ENCODE results near the gene XDH. TPM values are rescaled to one million over a fixed set of nuclear protein-coding genes. Genes with fewer than 3 reads are reported as not detected.

The XDH gene
- total and polyA plus RNA-seq, 3 donors from 2014 or later, result 0.21 to 1.5 (median 0.43) TPM

DNA sequence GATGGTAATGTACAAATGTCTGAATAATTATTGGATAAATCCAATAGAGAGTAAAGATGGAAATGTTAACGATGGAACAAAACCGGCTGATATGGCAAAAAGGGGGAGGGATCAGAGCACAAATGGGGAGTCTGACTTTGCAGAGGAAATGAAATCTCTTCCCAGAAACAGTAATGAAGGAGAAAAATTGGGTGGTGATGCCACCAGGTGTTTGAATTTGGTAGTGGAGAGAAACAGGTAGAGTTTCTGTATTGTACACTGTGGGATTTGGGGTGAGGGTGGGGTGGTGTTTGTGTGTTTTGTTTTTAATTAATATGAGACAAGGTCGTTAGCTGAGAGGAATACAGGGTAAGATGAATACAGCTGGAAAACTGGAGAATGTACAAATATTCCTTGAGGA, 20.4 kb upstream of the XDH start:
- WGBS, 2 donors, result 48 to 57% methylated on average over 3 of the region's 3 CpGs
- TF ChIP-seq, protein P1, sequence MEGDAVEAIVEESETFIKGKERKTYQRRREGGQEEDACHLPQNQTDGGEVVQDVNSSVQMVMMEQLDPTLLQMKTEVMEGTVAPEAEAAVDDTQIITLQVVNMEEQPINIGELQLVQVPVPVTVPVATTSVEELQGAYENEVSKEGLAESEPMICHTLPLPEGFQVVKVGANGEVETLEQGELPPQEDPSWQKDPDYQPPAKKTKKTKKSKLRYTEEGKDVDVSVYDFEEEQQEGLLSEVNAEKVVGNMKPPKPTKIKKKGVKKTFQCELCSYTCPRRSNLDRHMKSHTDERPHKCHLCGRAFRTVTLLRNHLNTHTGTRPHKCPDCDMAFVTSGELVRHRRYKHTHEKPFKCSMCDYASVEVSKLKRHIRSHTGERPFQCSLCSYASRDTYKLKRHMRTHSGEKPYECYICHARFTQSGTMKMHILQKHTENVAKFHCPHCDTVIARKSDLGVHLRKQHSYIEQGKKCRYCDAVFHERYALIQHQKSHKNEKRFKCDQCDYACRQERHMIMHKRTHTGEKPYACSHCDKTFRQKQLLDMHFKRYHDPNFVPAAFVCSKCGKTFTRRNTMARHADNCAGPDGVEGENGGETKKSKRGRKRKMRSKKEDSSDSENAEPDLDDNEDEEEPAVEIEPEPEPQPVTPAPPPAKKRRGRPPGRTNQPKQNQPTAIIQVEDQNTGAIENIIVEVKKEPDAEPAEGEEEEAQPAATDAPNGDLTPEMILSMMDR (IDR thresholded peaks at IDR 0.05), result no peak
- TF ChIP-seq POLR2A (IDR thresholded peaks at IDR 0.05), result no peak
- Histone ChIP-seq H3K4me1 (no peaks in the 10 kb centered on the region), H3K36me3 (ENCODE audit: low read depth, missing control alignments) (no peaks in the 10 kb centered on the region), H3K27me3 (no peaks in the 10 kb centered on the region), H3K4me3 (no peak overlapping the region), H3K27ac (no peak overlapping the region), H3K9me3 (no peaks in the 10 kb centered on the region)
- intact Hi-C loops (cut with DNase I; ENCODE audit: low total_unique reads), result no loop called here
- no peak for DNase-seq

DNA sequence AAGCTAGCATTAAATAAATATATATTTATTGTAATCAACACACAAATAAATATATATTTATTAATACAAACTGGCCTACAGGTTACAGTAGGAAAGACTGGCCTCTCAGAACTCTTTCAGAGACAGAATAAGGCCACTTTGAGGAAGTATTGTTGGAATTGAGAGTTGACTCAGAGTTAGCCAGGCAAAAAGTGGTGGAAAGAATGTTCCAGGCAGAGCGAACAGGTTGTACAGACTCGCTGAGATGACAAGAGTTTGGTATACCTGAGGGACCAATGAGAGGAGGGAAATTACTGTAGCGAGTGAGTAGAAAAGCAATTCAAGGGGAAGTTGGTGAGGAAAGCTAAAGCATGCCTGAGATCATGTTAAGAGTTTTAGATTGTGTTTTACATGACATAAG, 19.0 kb upstream of the XDH start:
- 86 to 91% methylated on average over 3 of the region's 3 CpGs for WGBS, 2 donors
- H3K4me3 ChIP-seq, result no peak overlapping the region
- H3K27ac ChIP-seq, result no peak overlapping the region
- H3K9me3 ChIP-seq, result no peaks in the 10 kb centered on the region
- no peaks in the 10 kb centered on the region for H3K27me3 ChIP-seq
- intact Hi-C loops (cut with DNase I; ENCODE audit: low total_unique reads), result no loop called here
- H3K36me3 ChIP-seq (ENCODE audit: low read depth, missing control alignments), result no peaks in the 10 kb centered on the region
- no peak for TF ChIP-seq POLR2A (IDR thresholded peaks at IDR 0.05)
- TF ChIP-seq, protein P1 (IDR thresholded peaks at IDR 0.05), result no peak
- H3K4me1 ChIP-seq, result no peaks in the 10 kb centered on the region
- DNase-seq, result no peak

- TF ChIP-seq, protein P1 (IDR thresholded peaks at IDR 0.05), result no peak
- no peak for TF ChIP-seq POLR2A (IDR thresholded peaks at IDR 0.05)
These were observed 16.1 kb upstream of the XDH start for GRCh38 chr2:31430439-31431165.

DNA sequence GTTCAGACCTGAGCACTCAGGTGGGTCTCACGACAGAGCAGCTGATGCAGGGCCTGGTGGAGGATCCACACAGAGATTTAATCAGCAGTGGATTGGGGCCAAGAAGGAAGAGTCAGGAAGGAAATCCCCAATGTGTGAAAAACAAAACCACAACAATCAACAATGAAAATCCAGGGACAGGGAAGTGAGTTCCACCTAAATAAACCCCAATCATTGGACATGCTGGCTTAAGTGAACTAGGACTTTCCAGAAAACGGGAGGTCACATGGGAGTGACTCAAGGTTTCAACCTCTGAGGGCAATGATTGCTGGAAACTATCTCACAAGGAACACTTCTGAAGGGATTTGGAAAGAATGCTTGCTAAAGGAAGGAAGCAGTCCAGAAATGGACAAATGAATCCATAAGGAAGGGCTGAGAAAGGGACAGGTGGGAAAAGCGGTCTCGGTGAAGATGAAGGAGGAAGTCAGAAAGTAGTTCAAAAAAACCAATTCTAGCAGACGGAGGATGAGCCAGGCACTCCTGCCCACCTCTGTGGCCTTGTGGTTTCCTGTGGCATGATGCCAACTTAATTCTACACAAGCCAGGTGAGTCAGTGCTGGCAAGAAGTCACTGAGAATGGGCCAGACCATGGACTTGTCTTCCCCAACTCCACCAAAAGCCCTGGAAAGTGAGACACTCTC, 15.4 kb upstream of the XDH start:
- TF ChIP-seq, protein P1 (IDR thresholded peaks at IDR 0.05), result no peak
- TF ChIP-seq POLR2A (IDR thresholded peaks at IDR 0.05), result no peak
- WGBS, 2 donors, result 74 to 82% methylated on average over 5 of the region's 5 CpGs
- Histone ChIP-seq H3K9me3 (no peaks in the 10 kb centered on the region), H3K27ac (no peak overlapping the region), H3K27me3 (no peaks in the 10 kb centered on the region), H3K36me3 (ENCODE audit: low read depth, missing control alignments) (no peaks in the 10 kb centered on the region), H3K4me1 (no peaks in the 10 kb centered on the region), H3K4me3 (no peak overlapping the region)
- DNase-seq, result no peak
- intact Hi-C loops (cut with DNase I; ENCODE audit: low total_unique reads), result no loop called here

More at GRCh38 chr2:31430439-31431165, 16.1 kb upstream of the XDH start:
- Histone ChIP-seq H3K36me3 (ENCODE audit: low read depth, missing control alignments) (no peaks in the 10 kb centered on the region), H3K27ac (no peak overlapping the region), H3K4me3 (no peak overlapping the region), H3K27me3 (no peaks in the 10 kb centered on the region), H3K9me3 (no peaks in the 10 kb centered on the region), H3K4me1 (no peaks in the 10 kb centered on the region)
- 87 to 88% methylated on average over 9 of the region's 9 CpGs for WGBS, 2 donors
- DNase-seq, result no peak
- intact Hi-C loops (cut with DNase I; ENCODE audit: low total_unique reads), result no loop called here
